AG20443 (cell line): Measurements from ENCODE around the gene ARHGEF2.
A peak's percentile ranks its signal among the peaks of the same experiment; 100 is the strongest.
"Not testable (repeated sequence)": the region's sequence is repeated elsewhere in the genome, so short reads cannot be mapped to it uniquely, and the experiment has no call there.

Experiments
- DNase-seq: peaks from one replicate; pipeline ENCODE4 v3.0.0; 2012; ENCODE audit warnings: low spot score, mixed read lengths

The ARHGEF2 gene

DNA sequence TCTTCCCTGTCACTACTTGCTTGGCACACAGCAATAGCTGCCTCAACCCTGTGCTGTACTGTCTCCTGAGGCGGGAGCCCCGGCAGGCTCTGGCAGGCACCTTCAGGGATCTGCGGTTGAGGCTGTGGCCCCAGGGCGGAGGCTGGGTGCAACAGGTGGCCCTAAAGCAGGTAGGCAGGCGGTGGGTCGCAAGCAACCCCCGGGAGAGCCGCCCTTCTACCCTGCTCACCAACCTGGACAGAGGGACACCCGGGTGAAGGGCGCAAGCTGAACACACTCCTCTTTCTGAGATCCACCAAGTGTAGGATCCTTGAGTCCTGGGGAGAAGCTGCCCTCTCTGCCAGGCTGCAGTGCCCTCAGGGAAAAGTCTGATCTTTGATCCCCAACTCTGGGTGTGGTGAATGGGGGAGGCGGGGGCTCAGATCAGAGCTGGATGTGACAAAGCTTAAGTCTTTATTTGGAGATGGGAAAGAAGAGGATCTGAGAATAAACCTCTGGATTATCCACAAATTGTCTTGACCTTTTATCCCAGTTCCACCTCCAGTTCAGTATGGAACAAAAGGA lies 35.7 kb downstream of the ARHGEF2 start:
- DNase-seq, result peak; percentile 11

DNA sequence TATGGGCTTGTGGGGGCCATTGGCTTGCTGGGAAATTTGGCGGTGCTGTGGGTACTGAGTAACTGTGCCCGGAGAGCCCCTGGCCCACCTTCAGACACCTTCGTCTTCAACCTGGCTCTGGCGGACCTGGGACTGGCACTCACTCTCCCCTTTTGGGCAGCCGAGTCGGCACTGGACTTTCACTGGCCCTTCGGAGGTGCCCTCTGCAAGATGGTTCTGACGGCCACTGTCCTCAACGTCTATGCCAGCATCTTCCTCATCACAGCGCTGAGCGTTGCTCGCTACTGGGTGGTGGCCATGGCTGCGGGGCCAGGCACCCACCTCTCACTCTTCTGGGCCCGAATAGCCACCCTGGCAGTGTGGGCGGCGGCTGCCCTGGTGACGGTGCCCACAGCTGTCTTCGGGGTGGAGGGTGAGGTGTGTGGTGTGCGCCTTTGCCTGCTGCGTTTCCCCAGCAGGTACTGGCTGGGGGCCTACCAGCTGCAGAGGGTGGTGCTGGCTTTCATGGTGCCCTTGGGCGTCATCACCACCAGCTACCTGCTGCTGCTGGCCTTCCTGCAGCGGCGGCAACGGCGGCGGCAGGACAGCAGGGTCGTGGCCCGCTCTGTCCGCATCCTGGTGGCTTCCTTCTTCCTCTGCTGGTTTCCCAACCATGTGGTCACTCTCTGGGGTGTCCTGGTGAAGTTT lies 36.4 kb downstream of the ARHGEF2 start:
- no peak for DNase-seq

DNA sequence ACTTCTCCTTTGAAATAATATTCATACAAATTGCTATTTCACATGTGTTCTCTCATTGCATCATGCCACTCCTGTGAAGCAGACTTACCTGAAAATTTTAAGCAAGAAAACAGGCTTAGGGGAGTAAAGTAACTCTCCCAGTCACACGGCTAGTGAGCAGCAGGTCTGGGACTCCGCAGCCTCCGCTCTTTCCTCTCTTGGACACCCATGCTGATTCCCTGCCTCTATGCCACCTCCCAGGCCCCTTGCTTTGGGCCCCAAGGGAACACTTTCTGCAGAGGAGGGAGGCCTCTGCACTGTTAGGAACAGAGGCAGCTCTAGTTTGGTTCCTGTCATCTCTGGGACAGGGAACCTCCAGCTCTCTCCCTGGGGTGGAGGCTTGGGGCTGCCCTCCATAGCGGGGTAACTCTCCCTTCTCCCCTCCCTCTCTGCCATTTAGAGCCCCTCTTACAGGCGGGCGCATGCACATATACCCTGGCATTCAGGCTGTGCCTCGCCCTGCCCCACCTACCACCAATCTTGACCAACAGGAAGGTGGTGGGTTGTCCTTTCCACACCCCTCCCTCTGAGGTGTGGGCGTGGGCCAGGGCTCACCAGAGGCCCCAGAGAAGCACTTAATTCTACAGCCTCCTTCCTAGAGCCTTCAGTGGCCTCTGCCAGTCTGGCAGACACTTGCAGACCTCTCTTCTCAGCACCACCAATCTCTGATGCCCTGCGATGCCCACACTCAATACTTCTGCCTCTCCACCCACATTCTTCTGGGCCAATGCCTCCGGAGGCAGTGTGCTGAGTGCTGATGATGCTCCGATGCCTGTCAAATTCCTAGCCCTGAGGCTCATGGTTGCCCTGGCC lies 37.1 kb downstream of the ARHGEF2 start, which contains the start of gene RXFP4:
Gene RXFP4 (plus strand): TSS at position 646 of the 852 bp plus-strand sequence. CDS start 72 bp downstream, at position 718.
- DNase-seq, result no peak

DNA sequence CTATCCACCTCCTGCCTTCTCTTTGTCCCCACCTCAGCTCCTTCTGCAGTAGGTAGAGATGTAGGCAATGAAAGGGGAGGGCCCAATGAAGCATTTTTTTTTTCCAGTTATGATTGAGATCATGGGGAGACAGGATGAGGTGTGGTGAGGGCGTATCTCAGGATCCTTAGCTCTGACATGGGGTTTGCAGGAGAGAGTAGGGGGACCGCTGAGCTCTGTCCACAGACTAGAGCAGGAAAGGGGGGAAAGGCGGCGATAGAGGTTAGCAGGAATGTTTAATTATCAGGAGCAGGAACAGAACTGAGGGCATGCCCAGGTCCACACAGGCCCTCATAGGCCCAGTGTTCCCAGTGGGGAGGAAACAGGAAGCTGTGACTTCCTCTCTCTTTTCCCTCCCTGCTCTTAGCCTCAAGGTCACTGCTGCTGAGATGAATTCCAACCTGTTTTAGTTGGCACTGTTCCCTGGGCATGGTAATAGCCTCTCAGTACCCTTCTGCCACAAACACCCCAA lies 37.8 kb downstream of the ARHGEF2 start:
- no peak for DNase-seq

DNA sequence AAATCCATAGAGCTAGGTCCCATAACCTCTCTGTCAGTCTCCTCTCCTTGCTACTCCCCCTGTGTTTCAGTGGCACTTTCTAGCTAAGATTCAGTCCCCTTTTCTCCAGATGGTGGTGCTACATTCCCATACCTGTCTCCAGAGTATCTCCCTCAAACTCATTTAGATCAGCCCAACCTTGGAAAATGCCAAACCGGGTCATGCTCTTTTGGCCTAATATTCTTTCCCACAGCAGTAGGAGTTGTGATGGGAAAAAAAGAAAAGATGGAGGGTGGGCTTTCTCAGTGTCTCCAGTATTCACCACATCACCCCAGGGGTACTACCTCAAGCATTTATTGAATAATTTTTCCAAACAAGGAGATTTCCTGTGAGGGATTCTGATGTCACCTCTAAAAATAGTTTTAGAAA lies 40.1 kb downstream of the ARHGEF2 start:
- DNase-seq, result peak; percentile 63

DNA sequence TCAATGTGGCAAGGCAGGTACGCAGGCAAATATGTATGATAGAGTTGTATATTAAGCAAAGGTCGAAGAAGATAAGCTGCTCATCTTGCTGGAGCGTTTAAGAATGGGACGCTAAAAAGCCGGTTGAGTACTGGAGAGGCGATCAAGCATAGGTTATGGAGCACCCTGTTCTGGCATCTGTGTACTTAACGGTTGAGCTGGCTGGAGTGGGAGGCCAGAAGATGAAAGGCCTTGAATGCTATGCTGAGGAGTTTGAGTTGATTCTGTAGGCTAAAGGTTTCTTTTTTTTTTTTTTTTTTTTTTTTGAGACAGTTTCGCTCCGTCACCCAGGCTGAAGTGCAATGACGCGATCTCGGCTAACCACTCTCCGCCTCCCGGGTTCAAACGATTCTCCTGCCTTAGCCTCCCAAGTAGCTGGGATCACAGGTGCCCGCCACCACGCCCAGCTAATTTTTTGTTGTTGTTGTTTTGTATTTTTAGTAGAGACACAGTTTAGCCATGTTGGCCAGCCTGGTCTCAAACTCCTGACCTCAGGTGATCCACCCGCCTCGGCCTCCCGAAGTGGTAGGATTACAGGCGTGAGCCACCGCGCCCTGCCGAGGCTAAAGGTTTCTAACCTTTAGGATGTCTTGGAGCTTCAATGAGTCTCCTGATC lies 43.3 kb downstream of the ARHGEF2 start:
- DNase-seq, result no peak

DNA sequence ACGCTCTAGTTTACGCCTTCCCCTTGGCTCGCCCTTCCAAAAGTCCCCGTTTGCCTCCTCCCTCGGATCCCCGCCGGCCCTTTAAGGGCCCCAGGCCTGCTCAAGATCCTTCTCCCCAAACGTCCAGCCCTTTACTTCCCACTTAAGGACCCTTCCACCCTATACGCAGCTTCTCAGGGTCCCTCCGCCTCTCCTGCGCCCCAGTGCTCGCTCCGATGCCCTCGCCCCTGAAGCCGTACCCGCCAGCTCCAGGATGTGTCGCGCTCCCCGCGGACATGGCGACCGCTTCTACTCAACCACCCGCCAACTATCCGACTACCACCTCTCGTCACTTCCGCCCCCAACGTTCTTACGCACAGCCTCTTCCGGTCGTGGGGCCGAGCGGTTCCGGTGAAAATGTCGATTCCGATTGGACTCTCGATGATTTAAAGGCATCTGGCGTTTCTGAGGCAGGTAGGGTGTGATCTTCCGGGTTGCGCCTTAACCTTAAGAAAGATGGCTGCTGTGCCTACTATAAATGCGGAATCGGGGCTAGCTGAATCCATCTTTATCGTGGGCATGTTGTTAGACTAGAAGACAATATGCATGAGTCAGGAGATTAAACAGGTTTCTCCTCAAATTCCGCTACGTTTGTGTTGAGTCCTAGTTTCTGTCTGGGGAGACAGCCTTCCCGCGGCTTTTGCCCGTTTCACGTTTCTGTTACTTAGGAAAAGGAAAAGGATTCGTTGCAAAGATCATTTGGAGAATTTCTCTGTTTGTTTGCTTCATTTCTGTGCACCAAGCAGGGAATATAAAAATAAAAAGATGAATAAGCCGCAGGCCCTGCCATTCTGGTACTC lies 44.0 kb downstream of the ARHGEF2 start, which contains the start of gene KHDC4:
Gene KHDC4 (minus strand): TSS at position 317 of the 839 bp plus-strand sequence. CDS start 40 bp downstream, at position 277.
- DNase-seq, result peak; percentile 95

DNA sequence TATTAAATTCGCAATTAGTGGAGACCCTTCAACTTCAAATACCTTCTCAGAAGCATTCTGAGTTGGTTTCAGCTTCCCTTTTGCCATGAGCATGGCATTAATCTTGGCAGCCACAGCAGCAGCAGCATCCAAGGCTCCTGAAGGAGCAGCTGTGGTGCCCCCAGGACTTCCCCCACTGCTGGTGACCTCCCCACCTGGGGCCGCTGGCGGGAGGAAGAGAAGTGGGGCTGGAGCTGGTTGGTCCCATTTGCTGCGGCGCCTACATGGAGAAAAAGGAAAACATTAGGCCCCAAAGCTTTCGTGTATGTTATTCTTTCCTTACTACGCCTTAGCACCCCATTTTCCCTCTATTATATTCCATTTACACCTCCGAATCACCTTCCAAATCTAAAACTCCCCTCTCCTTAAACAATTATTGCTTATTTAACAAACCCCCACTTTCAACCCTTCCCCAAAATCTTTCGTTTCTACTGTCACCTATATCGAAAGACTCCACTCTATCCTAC lies 44.7 kb downstream of the ARHGEF2 start:
- no peak for DNase-seq

DNA sequence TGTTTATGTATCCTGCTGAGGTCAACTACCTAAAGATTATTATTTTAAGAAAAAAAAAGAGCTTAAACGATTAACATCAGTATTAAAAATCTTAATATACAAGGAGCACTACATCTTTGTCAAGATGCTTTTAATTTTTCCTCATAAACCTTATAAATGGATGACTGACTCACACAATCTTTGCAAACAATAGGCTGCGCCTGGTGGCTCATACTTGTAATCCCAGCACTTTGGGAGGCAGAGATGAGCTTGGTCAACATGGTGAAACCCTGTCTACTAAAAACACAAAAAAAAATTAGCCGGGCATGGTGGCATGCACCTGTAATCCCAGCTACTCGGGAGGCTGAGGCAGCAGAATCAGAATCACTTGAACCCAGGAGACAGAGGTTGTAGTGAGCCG lies 45.9 kb downstream of the ARHGEF2 start:
- DNase-seq, result no peak

DNA sequence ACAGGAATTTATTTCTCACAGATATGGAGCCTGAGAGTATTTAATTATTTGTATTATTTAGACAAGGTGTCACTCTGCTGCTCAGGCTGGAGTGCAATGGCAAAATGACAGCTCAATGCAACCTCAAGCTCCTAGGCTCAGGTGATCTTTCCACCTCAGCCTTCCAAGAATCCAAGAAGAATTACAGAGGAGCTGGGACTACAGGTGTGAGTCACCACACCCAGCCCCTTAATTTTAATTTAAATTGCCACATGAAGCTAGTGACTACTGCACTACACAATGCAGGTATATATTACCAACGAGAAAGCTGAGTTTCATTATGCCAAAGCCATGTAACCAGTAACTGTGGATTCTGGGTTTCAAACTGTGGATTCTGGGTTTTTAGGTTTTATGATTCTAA lies 46.3 kb downstream of the ARHGEF2 start:
- no peak for DNase-seq

DNA sequence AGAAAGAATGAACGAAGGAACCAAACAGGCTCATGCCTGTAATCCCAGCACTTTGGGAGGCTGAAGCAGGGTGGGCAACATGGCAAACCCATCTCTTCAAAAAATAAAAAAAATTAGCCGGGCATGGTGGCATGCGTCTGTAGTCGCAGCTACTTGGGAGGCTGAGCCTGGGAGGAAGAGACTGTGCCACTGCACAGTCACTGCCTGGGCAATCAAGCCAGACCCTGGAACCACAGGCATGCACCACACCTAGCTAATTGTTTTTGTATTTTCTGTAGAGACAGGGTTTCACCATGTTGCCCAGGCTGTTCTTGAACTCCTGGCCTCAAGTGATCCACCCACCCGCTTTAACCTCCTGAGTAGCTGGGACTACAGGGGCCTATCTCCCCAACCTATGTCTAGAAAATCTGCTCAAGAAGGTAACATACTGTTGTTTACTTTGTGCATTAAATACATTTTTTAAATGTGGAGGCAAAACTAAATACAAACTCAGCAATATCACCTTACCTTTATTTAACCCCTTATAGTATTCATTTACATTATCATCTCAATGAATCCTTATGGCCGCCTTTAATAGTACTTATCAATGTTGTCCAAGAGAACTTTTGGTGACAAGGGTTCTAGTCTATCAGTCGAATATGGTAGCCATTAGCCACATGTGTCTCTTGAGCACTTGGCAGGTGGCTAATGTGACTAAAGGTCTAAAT lies 46.9 kb downstream of the ARHGEF2 start:
- DNase-seq, result no peak

DNA sequence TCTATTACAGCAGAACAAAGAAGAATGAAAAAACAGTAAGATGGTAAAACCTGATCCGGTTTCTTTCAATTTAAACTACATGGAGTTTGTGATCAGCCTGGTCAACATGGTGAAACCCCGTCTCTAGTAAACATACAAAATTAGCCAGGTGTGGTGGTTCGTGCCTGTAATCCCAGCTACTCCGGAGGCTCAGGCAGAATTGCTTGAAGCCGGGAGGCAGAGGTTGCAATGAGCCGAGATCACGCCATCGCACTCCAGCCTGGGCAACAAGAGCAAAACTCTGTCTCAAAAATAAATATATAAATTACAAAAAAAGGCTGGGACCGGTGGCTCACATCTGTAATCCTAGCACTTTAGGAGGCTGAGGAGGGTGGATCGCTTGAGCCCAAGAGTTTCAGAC lies 47.6 kb downstream of the ARHGEF2 start:
- not testable (repeated sequence) for DNase-seq

DNA sequence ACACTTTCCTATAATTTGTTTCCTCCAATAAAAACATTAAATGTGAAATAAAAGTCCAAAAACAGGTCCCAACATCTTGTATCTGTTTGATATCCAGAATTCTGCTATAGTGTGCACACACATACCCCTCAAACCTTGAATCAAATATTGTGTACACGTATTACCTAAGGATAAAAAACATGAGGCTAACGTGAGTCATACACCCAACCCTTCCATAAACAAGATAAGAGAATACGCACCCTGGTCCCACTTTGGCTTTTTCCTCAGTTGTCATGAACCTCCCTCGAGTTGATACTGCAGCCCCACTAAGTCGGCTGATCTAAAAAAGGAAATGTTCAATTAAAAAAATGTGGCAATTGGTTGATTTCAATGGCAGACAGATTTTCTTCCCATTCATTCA lies 49.3 kb downstream of the ARHGEF2 start:
- DNase-seq, result no peak

DNA sequence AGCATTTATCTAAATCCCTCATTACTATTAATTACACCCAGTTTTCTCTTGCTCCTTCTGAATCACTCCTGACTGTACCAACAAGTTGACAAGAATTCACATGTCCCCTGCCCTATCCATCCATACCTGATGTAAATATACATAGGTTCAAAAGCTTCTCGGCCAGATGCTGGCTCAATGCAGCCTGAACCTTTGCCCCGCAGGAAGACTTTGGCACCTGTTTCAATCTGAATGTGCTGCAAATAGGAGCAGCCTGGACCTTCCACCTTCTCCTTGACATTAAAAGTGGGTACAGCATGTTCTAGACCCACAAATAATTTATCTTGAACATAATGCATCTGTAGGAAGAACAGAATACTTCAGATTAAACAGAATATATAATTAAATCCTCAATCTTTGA lies 52.8 kb downstream of the ARHGEF2 start:
- no peak for DNase-seq

DNA sequence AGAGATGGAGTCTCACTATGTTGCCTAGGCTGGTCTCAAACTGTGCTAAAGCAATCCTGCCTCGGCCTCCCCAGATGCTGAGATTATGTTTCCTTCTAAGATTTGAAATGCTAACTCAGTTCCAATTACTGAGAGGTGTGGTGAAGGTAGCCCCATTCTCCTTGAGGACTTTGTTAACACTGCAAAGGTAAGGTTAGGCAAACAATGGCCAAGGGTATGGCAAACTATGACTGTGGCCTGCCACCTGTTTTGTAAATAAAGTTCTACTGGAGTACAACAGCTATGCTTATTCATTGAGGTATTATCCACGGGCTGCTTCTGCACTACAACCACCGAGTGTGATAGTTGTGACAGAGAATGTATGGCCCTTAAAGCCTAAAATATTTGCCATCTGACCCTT lies 57.6 kb downstream of the ARHGEF2 start:
- no peak for DNase-seq

DNA sequence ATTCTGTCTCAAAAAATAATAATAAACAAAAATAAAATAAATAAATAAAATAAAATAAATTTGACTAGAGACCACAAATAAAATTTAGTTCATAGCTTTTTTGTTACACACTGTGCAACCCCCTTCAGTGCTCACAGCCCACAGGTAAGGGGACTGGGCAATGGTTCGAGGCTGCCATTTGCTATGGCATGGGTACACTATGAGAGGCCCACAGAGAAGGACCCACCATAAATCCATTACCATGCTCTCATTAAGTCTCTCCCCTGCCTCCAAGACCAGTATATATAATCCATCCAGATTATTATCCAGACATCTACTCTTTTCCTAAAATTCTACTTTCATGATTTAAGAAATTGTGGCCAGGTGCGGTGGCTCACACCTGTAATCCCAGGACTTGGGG lies 58.5 kb downstream of the ARHGEF2 start:
- no peak for DNase-seq

DNA sequence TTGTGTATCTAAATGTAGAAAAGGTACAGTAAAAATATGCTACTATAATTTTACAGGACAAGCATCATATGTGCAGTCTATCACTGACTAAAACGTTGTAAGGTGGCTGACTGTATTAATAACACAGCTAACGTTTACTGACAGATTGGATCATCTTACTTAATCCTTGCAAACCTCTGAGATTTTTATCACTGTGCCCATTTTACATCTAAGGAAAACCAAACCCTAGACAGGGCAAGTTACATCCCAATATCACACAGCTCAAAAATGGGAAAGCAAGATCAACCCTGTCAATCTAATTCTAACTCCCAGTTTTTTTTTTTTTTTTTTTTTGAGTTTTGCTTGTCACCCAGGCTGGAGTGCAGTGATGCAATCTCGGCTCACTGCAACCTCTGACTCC lies 59.7 kb downstream of the ARHGEF2 start:
- no peak for DNase-seq

DNA sequence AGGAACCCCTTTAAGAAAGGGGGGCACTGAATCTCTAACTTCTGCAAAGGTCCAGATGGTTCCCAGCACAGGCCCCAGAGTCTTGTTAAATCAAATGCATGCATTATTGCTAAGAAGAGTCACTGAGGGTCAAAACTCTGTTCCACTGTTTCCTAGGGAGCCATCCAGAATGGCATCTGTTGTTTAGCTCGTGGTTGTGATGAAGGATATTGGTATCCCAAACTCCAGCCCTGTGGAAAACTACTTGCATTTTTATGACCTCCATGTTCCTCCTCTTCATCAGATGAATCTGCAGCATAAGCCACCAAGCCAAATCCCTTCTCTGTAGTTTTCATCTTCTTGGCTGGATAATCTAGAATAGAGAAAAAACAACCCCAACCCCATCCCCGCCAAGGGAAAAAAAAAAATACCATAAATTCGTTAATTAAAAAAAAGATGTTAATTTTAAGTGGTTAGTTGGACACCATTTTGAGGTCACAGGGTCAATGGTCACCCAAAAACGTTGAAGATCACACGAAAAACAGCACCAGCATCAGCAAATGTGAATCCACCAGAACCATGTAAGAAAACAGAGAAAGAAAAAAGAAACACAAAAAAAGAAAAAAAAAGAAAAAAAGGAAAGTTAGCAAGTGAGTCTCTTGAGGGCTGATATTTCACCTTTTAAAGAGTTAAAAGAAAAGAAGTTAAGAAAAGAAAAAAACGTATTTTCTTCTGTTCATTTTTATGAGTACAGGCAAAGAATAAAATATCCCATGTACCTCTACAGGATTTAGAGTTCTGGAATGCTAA lies 64.2 kb downstream of the ARHGEF2 start:
- peak; percentile 34 for DNase-seq

DNA sequence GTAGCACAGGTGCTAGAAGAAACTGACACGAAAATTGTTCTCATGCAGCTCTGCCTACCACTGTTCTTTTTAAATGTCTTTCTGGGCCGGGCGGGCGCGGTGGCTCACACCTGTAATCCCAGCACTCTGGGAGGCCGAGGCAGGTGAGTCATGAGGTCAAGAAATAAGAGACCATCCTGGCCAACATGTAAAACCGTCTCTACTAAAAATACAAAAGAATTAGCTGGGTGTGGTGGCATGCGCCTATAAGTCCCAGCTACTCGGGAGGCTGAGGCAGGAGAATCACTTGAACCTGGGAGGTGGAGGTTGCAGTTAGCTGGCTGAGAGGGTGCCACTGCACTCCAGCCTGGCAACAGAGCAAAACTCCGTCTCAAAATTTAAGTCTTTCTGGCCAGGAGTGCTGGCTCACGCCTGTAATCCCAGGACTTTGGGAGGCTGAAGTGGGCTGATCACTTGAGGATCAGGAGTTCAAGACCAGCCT lies 66.3 kb downstream of the ARHGEF2 start:
- no peak for DNase-seq
